GM21717 (cell line): ENCODE results near the gene ACADL.
"Not testable (repeated sequence)": the region's sequence is repeated elsewhere in the genome, so short reads cannot be mapped to it uniquely, and the experiment has no call there.

Experiments used
- ATAC-seq: cut with Tn5 transposase; IDR thresholded peaks from one replicate; pipeline ENCODE4 v1.9.1; 2021; ENCODE audit warnings: mild to moderate bottlenecking, moderate library complexity; ENCODE audit not compliant: unreplicated experiment

ACADL gene

GRCh38 chr2:210203558-210203957 is 21.7 kb downstream of the ACADL start:
- ATAC-seq, result no peak

- no peak for ATAC-seq
Observed at GRCh38 chr2:210203147-210203546, 22.1 kb downstream of the ACADL start.

- no peak for ATAC-seq
Observed at GRCh38 chr2:210199854-210200253, 25.4 kb downstream of the ACADL start.

GRCh38 chr2:210199186-210199765 is 26.0 kb downstream of the ACADL start:
- no peak for ATAC-seq

- no peak for ATAC-seq
Observed at GRCh38 chr2:210198326-210198725, 26.9 kb downstream of the ACADL start.

- ATAC-seq, result no peak
Observed at GRCh38 chr2:210197720-210198119, 27.5 kb downstream of the ACADL start.

GRCh38 chr2:210195101-210195852 is 30.0 kb downstream of the ACADL start:
- ATAC-seq, result no peak

- ATAC-seq, result no peak
Observed at GRCh38 chr2:210190345-210190744, 34.9 kb downstream of the ACADL start.

GRCh38 chr2:210189452-210190138 is 35.7 kb downstream of the ACADL start:
- no peak for ATAC-seq

GRCh38 chr2:210188755-210189154 is 36.5 kb downstream of the ACADL start:
- no peak for ATAC-seq

- ATAC-seq, result no peak
Observed at GRCh38 chr2:210188190-210188589, 37.1 kb downstream of the ACADL start.

GRCh38 chr2:210183936-210184335 is 41.3 kb downstream of the ACADL start:
- not testable (repeated sequence) for ATAC-seq

- not testable (repeated sequence) for ATAC-seq
Observed at GRCh38 chr2:210181606-210182088, 43.6 kb downstream of the ACADL start.

- not testable (repeated sequence) for ATAC-seq
Observed at GRCh38 chr2:210181033-210181605, 44.1 kb downstream of the ACADL start.

GRCh38 chr2:210180477-210180876 is 44.8 kb downstream of the ACADL start:
- no peak for ATAC-seq

- ATAC-seq, result no peak
Observed at GRCh38 chr2:210179351-210179990, 45.8 kb downstream of the ACADL start.

- ATAC-seq, result no peak
Observed at GRCh38 chr2:210177769-210178168, 47.5 kb downstream of the ACADL start.

- ATAC-seq, result not testable (repeated sequence)
Observed at GRCh38 chr2:210177115-210177514, 48.1 kb downstream of the ACADL start.

GRCh38 chr2:210174086-210174485 is 51.2 kb downstream of the ACADL start:
- ATAC-seq, result no peak

GRCh38 chr2:210172219-210172575 is 53.0 kb downstream of the ACADL start:
- no peak for ATAC-seq
